Measurements from ENCODE around the gene SDK1. TPM values are rescaled to one million over a fixed set of nuclear protein-coding genes. Genes with fewer than 3 reads are reported as not detected.

Gene SDK1
- total and polyA plus RNA-seq, 10 of the 15 experiments (the other 5 are each of a cell fraction or from before 2014, with no cell fraction given): 0.14 to 0.33 TPM; not detected in 8

DNA sequence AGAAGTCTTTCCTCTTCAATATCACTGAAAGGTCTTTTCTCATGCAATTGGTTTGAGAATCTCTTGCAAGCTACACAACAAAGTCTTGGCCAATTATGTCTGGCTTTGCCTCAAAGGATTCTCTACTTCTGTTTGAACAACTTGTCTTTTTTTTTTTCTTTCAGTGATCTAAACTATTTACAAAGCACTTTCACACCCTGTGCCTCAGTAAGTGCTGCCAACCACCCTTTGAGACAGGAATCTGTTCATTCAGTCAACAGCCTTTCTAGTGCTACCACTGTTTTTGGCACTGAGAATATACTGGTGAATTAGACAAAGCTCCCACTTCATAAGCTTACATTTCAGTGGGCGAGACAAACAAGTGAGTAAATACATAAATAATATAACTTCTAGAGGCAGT is 26.9 kb upstream of the SDK1 start:
- intact Hi-C loops (cut with micrococcal nuclease; ENCODE audit: unreplicated experiment) (no loop called here), in situ Hi-C loops (cut with MboI) (no loop called here)
- no peak for TF ChIP-seq BACH1 (IDR thresholded peaks at IDR 0.05; ENCODE audit: borderline replicate concordance)
- TF ChIP-seq EGR1 (IDR thresholded peaks at IDR 0.05; ENCODE audit: borderline replicate concordance in 1 of 2, low read depth in 2 of 2, low read length in 2 of 2): no peak
- no peak for TF ChIP-seq CREB1 (IDR thresholded peaks at IDR 0.05; ENCODE audit: low read depth)
- no peak for TF ChIP-seq RAD21 (IDR thresholded peaks at IDR 0.05; ENCODE audit: insufficient read depth, low read depth, low read length)
- TF ChIP-seq SPI1 (IDR thresholded peaks at IDR 0.05; ENCODE audit: borderline replicate concordance, insufficient read depth, low read depth, low read length): no peak
- no peak for TF ChIP-seq TARDBP (IDR thresholded peaks at IDR 0.05; ENCODE audit: borderline replicate concordance)
- no peak overlapping the region for H3K4me3 ChIP-seq
- ChIA-PET POLR2A (no interaction called here), CTCF (no interaction called here), RAD21 (ENCODE audit: unreplicated experiment) (no interaction called here), SMC1A (ENCODE audit: uncharacterized antibody, unreplicated experiment) (interaction anchor here (1.0 kb wide), 1 partner anchor 237 kb away, joined by 3 read pairs; no protein-coding TSS in a partner anchor)
- H3K4me1 ChIP-seq (ENCODE audit: control insufficient read depth, insufficient read depth, low read length): no peaks in the 10 kb centered on the region
- no peaks in the 10 kb centered on the region; the same call in 2 of the 3 replicates for H3K9me3 ChIP-seq (replicated peaks; ENCODE audit: control insufficient read depth, insufficient read depth, low read length)
- H3K4me2 ChIP-seq (ENCODE audit: control insufficient read depth, insufficient read depth): no peak overlapping the region
- no peaks in the 10 kb centered on the region for H3K36me3 ChIP-seq (ENCODE audit: control insufficient read depth in 2 of 2, insufficient read depth in 2 of 2, low read length in 1 of 2)
- ATAC-seq (no peak), FAIRE-seq (no peak), DNase-seq (ENCODE audit: low read depth, low spot score) (no peak)
- H3K27ac ChIP-seq (ENCODE audit: control insufficient read depth, insufficient read depth): no peak overlapping the region
- 13% methylated on average over 1 of the region's 1 CpG for whole genome bisulfite sequencing (ENCODE audit: insufficient coverage, insufficient replicate concordance, low lambda C conversion rate, missing lambda C conversion rate)
- H2AFZ ChIP-seq (ENCODE audit: control insufficient read depth, low read depth, low read length): no peak overlapping the region
- no TSS peak for BruUV-seq (replicated peaks)
- no peaks in the 10 kb centered on the region for H4K20me1 ChIP-seq (ENCODE audit: control insufficient read depth, insufficient read depth)
- H3K27me3 ChIP-seq (replicated peaks in 1 of 2; ENCODE audit: control insufficient read depth in 2 of 2, insufficient read depth in 2 of 2, low read length in 1 of 2): no peaks in the 10 kb centered on the region
- no peaks in the 10 kb centered on the region for H3K79me2 ChIP-seq (ENCODE audit: control insufficient read depth, insufficient read depth, low read length)
- H3K9ac ChIP-seq (ENCODE audit: control insufficient read depth, insufficient read depth, low read length): no peak overlapping the region

DNA sequence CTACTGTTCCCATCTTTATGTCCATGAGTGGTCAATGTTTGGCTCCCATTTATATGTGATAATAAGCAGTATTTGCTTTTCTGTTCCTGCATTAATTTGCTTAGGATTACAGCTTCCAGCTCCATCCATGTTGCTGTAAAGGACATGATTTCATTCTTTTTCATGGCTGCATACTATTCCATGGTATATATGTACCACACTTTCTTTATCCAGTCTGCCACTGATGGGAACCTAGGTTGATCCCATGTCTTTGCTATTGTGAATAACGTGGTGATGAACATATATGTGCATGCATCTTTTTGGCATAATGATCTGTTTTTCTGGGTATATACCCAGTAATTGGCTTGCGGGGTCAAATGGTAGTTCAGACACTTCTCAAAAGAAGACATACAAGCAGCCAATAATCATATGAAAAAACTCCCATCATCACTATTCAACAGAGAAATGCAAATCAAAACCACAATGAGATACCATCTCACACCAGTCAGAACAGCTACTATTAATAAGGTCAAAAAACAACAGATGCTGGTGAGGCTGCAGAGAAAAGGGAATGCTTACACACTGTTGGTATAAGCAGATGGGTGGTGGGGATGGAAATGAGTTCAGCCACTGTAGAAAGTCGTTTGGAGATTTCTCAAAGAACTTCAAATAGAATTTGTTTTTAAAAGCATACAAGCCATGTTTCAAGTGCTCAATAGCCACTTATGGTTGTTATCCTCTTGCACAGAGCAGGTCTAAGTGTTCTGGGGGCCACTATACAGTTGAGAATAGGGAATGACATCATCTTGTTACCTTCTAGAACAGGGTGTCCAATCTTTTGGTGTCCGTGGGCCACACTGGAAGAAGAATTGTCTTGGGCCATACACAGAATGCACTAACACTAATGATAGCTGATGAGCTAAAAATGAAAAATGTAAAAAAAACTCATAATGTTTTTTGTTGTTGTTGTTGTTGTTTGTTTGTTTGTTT is 23.2 kb upstream of the SDK1 start:
- intact Hi-C loops (cut with micrococcal nuclease; ENCODE audit: unreplicated experiment): no loop called here
- no peaks in the 10 kb centered on the region; the same call in 2 of the 3 replicates for H3K9me3 ChIP-seq (replicated peaks; ENCODE audit: control insufficient read depth, insufficient read depth, low read length)
- no peaks in the 10 kb centered on the region for H3K79me2 ChIP-seq (ENCODE audit: control insufficient read depth, insufficient read depth, low read length)
- no peaks in the 10 kb centered on the region for H4K20me1 ChIP-seq (ENCODE audit: control insufficient read depth, insufficient read depth)
- ChIA-PET RAD21 (ENCODE audit: unreplicated experiment) (no interaction called here), CTCF (no interaction called here), SMC1A (ENCODE audit: uncharacterized antibody, unreplicated experiment) (no interaction called here), POLR2A (interaction anchor here (0.6 kb wide), 1 partner anchor 199 kb away, joined by 4 read pairs; no protein-coding TSS in a partner anchor)
- H3K4me2 ChIP-seq (ENCODE audit: control insufficient read depth, insufficient read depth): no peak overlapping the region
- H3K9ac ChIP-seq (ENCODE audit: control insufficient read depth, insufficient read depth, low read length): no peak overlapping the region
- no peak for FAIRE-seq
- no peak for ATAC-seq
- H3K27ac ChIP-seq (ENCODE audit: control insufficient read depth, insufficient read depth): no peak overlapping the region
- DNase-seq (ENCODE audit: low read depth, low spot score): no peak
- WGBS (ENCODE audit: insufficient coverage, insufficient replicate concordance, low lambda C conversion rate, missing lambda C conversion rate): 14% methylated on average over 4 of the region's 4 CpGs
- TF ChIP-seq, protein P1, sequence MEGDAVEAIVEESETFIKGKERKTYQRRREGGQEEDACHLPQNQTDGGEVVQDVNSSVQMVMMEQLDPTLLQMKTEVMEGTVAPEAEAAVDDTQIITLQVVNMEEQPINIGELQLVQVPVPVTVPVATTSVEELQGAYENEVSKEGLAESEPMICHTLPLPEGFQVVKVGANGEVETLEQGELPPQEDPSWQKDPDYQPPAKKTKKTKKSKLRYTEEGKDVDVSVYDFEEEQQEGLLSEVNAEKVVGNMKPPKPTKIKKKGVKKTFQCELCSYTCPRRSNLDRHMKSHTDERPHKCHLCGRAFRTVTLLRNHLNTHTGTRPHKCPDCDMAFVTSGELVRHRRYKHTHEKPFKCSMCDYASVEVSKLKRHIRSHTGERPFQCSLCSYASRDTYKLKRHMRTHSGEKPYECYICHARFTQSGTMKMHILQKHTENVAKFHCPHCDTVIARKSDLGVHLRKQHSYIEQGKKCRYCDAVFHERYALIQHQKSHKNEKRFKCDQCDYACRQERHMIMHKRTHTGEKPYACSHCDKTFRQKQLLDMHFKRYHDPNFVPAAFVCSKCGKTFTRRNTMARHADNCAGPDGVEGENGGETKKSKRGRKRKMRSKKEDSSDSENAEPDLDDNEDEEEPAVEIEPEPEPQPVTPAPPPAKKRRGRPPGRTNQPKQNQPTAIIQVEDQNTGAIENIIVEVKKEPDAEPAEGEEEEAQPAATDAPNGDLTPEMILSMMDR (IDR thresholded peaks at IDR 0.05 in 2 of 3, conservative IDR thresholded peaks at IDR 0.05 in 1 of 3; ENCODE audit: control insufficient read depth in 2 of 3, extremely low read depth in 1 of 3, insufficient read depth in 1 of 3, low read depth in 3 of 3, low read length in 3 of 3): no peak
- TF ChIP-seq SIX5 (IDR thresholded peaks at IDR 0.05; ENCODE audit: low read depth, low read length, severe bottlenecking) (no peak), ZNF274 (IDR thresholded peaks at IDR 0.05; ENCODE audit: insufficient read depth, insufficient read length) (no peak)
- TF ChIP-seq, protein P2, sequence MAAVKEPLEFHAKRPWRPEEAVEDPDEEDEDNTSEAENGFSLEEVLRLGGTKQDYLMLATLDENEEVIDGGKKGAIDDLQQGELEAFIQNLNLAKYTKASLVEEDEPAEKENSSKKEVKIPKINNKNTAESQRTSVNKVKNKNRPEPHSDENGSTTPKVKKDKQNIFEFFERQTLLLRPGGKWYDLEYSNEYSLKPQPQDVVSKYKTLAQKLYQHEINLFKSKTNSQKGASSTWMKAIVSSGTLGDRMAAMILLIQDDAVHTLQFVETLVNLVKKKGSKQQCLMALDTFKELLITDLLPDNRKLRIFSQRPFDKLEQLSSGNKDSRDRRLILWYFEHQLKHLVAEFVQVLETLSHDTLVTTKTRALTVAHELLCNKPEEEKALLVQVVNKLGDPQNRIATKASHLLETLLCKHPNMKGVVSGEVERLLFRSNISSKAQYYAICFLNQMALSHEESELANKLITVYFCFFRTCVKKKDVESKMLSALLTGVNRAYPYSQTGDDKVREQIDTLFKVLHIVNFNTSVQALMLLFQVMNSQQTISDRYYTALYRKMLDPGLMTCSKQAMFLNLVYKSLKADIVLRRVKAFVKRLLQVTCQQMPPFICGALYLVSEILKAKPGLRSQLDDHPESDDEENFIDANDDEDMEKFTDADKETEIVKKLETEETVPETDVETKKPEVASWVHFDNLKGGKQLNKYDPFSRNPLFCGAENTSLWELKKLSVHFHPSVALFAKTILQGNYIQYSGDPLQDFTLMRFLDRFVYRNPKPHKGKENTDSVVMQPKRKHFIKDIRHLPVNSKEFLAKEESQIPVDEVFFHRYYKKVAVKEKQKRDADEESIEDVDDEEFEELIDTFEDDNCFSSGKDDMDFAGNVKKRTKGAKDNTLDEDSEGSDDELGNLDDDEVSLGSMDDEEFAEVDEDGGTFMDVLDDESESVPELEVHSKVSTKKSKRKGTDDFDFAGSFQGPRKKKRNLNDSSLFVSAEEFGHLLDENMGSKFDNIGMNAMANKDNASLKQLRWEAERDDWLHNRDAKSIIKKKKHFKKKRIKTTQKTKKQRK (IDR thresholded peaks at IDR 0.05; ENCODE audit: low read depth, low read length): no peak
- H3K4me3 ChIP-seq: no peak overlapping the region
- in situ Hi-C loops (cut with MboI): no loop called here
- no peaks in the 10 kb centered on the region for H3K27me3 ChIP-seq (replicated peaks in 1 of 2; ENCODE audit: control insufficient read depth in 2 of 2, insufficient read depth in 2 of 2, low read length in 1 of 2)
- no peaks in the 10 kb centered on the region for H3K36me3 ChIP-seq (ENCODE audit: control insufficient read depth in 2 of 2, insufficient read depth in 2 of 2, low read length in 1 of 2)
- H3K4me1 ChIP-seq (ENCODE audit: control insufficient read depth, insufficient read depth, low read length): no peaks in the 10 kb centered on the region
- no peak overlapping the region for H2AFZ ChIP-seq (ENCODE audit: control insufficient read depth, low read depth, low read length)
- no TSS peak for BruUV-seq (replicated peaks)

All from GM12878 (cell line).